Measurements from ENCODE around the gene STAU1. TPM values are rescaled to one million over a fixed set of nuclear protein-coding genes. Genes with fewer than 3 reads are reported as not detected.

The STAU1 gene
- polyA plus RNA-seq, 1 experiment = 80.7 TPM

DNA sequence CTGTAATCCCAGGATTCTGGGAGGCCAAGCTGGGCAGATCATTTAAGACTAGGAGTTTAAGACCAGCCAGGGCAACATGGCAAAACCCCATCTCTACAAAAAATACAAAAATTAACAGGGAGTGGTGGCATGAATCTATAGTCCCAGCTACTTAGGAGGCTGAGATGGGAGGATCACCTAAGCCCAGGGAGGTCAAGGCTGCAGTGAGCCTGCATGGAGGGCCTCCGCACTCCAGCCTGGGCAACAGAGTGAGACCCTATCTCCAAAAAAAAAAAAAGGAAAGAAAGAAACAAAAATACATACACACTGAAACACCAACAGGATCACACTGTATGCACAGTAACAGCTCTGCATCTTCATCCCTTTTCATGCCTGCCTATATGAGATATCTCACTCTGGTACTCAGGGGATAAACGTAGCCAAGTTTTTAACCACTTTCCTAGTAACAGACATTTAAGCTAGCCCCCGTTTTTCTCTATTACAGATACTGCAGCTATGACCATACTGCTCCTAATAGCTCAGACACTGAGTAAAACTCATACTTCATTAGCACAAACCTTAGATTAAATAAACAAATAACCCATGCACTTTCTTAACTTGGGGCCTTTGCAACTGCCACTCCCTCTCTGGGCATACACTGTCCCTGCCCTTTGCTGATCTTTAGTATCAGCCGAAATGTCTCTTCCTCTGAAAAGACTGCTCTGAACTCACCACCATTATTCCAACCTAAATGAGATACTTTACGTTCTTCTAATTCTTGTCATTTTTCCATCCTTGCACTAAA is 41.5 kb downstream of the STAU1 start:
- Histone ChIP-seq H3K4me3 (ENCODE audit: low read depth, low read length) (no peak overlapping the region), H3K27ac (ENCODE audit: low read depth, low read length) (no peak overlapping the region), H3K27me3 (ENCODE audit: control insufficient read depth, insufficient read depth, low read length) (no peaks in the 10 kb centered on the region), H3K9me3 (ENCODE audit: control insufficient read depth, insufficient read depth, low read length) (no peaks in the 10 kb centered on the region)
- POLR2A ChIA-PET = interaction anchor here (1.2 kb wide), 1 partner anchor 14 kb away, joined by 3 read pairs; no protein-coding TSS in a partner anchor
- CTCF ChIA-PET = interaction anchor here (0.6 to 1.8 kb wide), 4 partner anchors 8 to 241 kb away, joined by 4 to 14 read pairs (median 6); no protein-coding TSS in a partner anchor
- DNase-seq (ENCODE audit: low read depth, low spot score) = no peak
- no peak for TF ChIP-seq CTCF (IDR thresholded peaks at IDR 0.05; ENCODE audit: low read depth, low read length)

DNA sequence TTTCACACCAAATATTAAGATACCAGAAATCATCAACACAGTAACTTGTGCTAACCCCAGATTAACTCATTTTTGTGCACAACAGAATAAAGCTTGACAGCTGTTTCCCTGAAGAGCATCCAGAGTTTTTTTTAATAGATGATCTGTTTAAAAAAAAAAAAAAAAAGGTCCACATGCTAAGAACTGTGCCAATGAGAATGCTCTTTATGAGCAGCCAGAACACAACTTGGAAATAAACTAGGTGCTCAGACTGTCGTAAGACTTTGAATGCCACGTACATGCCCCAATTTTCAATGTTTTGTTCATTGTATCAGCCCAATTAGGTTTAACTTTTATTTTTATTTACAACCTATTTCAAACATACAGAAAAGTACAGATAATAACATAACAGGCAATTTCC is 47.3 kb downstream of the STAU1 start:
- no peak for TF ChIP-seq CTCF (IDR thresholded peaks at IDR 0.05; ENCODE audit: low read depth, low read length)
- no peak for DNase-seq (ENCODE audit: low read depth, low spot score)
- POLR2A ChIA-PET = no interaction called here
- no peak overlapping the region for H3K4me3 ChIP-seq (ENCODE audit: low read depth, low read length)
- CTCF ChIA-PET = interaction anchor here (0.6 to 1.2 kb wide), 2 partner anchors 76 to 105 kb away, joined by 3 to 5 read pairs; no protein-coding TSS in a partner anchor
- H3K27me3 ChIP-seq (ENCODE audit: control insufficient read depth, insufficient read depth, low read length) = no peaks in the 10 kb centered on the region
- no peaks in the 10 kb centered on the region for H3K9me3 ChIP-seq (ENCODE audit: control insufficient read depth, insufficient read depth, low read length)
- no peak overlapping the region for H3K27ac ChIP-seq (ENCODE audit: low read depth, low read length)

DNA sequence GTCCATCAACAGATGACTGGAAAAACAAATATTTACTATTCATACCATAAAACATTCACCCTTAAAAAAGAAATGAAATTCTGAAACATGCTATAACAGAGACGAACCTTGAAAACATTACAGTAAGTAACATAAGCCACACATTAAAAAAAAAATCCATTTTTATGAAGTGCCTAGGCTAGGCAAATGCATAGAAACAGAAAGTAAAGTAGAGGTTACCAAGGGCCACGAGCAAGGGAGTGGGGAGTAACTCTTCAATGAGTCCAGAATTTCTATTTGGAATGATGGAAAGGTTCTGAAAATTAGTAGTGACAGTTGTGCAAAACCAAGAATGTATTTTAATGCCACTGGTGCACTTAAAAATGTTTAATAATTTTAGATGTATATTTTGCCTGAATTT is 47.7 kb downstream of the STAU1 start:
- ChIA-PET CTCF (interaction anchor here (0.6 to 1.2 kb wide), 2 partner anchors 77 to 106 kb away, joined by 3 to 5 read pairs; no protein-coding TSS in a partner anchor), POLR2A (no interaction called here)
- H3K27ac ChIP-seq (ENCODE audit: low read depth, low read length) = no peak overlapping the region
- H3K9me3 ChIP-seq (ENCODE audit: control insufficient read depth, insufficient read depth, low read length) = no peaks in the 10 kb centered on the region
- no peaks in the 10 kb centered on the region for H3K27me3 ChIP-seq (ENCODE audit: control insufficient read depth, insufficient read depth, low read length)
- DNase-seq (ENCODE audit: low read depth, low spot score) = no peak
- no peak for TF ChIP-seq CTCF (IDR thresholded peaks at IDR 0.05; ENCODE audit: low read depth, low read length)
- no peak overlapping the region for H3K4me3 ChIP-seq (ENCODE audit: low read depth, low read length)

GRCh38 chr20:49138431-49138830 is 49.7 kb downstream of the STAU1 start:
- POLR2A ChIA-PET = no interaction called here
- CTCF ChIA-PET = interaction anchor here (0.5 to 7.4 kb wide), 3 partner anchors 8 to 78 kb away, joined by 4 to 221 read pairs (median 4); partner anchors contain the start of gene DDX27
- Histone ChIP-seq H3K4me3 (ENCODE audit: low read depth, low read length) (no peak overlapping the region), H3K27me3 (ENCODE audit: control insufficient read depth, insufficient read depth, low read length) (no peaks in the 10 kb centered on the region), H3K9me3 (ENCODE audit: control insufficient read depth, insufficient read depth, low read length) (no peaks in the 10 kb centered on the region), H3K27ac (ENCODE audit: low read depth, low read length) (no peak overlapping the region)
- DNase-seq (ENCODE audit: low read depth, low spot score) = no peak
- TF ChIP-seq CTCF (IDR thresholded peaks at IDR 0.05; ENCODE audit: low read depth, low read length) = no peak

All from AG04450 (cell line).